Small intestine (tissue), 4 donors: ENCODE measurements around the gene PNKD. TPM values are rescaled to one million over a fixed set of nuclear protein-coding genes. Genes with fewer than 3 reads are reported as not detected.

Experiments
- polyA plus RNA-seq, 4 donors: library from polyadenylated mRNA; stranded (reverse) in 3 of 4; unstranded in 1 of 4; fragments of 200-250 nt in 3 of 4; fragments of 120-200 nt in 1 of 4; gene quantifications; one replicate each; pipeline versions ENCODE4 v1.2.1 to v1.2.3, GENCODE V29; 2013
- donor health status: healthy with polysubstance abuse.
- donor health status: Bipolar disorder and iron deficiency.
- donor health status: healthy.

Gene PNKD
- polyA plus RNA-seq, 4 donors, result 88.4 to 137 (median 104) TPM

Other genes starting within 250 kb of the PNKD start
- gene RUFY4, start 201.3 kb upstream of the PNKD start, polyA plus RNA-seq, result under 1 TPM in 3 of 4 donors, not detected in 1; 0.22 to 0.25 (median 0.24) TPM
- under 1 TPM in 3 of 4 donors, not detected in 1; 0.04 to 0.45 (median 0.07) TPM for gene CXCR2, start 144.5 kb upstream of the PNKD start, polyA plus RNA-seq
- under 1 TPM in 2 of 4 donors, not detected in 2; 0.03 to 0.22 TPM for gene CXCR1, start 103.6 kb upstream of the PNKD start, polyA plus RNA-seq
- 100 to 1,000 TPM; 242 to 300 (median 270) TPM for gene ARPC2, start 53.3 kb upstream of the PNKD start, polyA plus RNA-seq
- 1 to 10 TPM; 1.3 to 3.9 (median 1.6) TPM for gene GPBAR1, start 9.5 kb upstream of the PNKD start, polyA plus RNA-seq
- gene AAMP, start 382 bp upstream of the PNKD start, polyA plus RNA-seq, result 100 to 1,000 TPM; 101 to 134 (median 118) TPM
- gene TMBIM1, start 22.0 kb downstream of the PNKD start, polyA plus RNA-seq, result 100 to 1,000 TPM; 112 to 328 (median 155) TPM
- under 1 TPM in 2 of 4 donors, not detected in 2; 0.09 to 0.18 TPM for gene CATIP, start 86.3 kb downstream of the PNKD start, polyA plus RNA-seq
- 1 to 10 TPM in 2 of 4 donors, under 1 TPM in 2; 0.54 to 8.4 (median 2.0) TPM for gene SLC11A1, start 111.8 kb downstream of the PNKD start, polyA plus RNA-seq
- 100 to 1,000 TPM in 3 of 4 donors, 10 to 100 TPM in 1; 94.3 to 181 (median 127) TPM for gene CTDSP1, start 129.3 kb downstream of the PNKD start, polyA plus RNA-seq
- gene VIL1, start 148.6 kb downstream of the PNKD start, polyA plus RNA-seq, result 100 to 1,000 TPM; 247 to 678 (median 313) TPM